ENCODE measurements around the gene RREB1. TPM values are rescaled to one million over a fixed set of nuclear protein-coding genes. Genes with fewer than 3 reads are reported as not detected.
A peak's percentile ranks its signal among the peaks of the same experiment; 100 is the strongest.

RREB1 gene
- total RNA-seq, 2 experiments from 2014 or later, result 18.7 to 19.7 TPM

GRCh38 chr6:7292596-7293255, 185.0 kb downstream of the RREB1 start:
- intact Hi-C loops (cut with micrococcal nuclease), result no loop called here
- no peaks in the 10 kb centered on the region for H3K27me3 Mint-ChIP-seq
- peaks cover 4% of the 10 kb centered on the region for H3K4me1 Mint-ChIP-seq (ENCODE audit: low read depth)
- no peaks in the 10 kb centered on the region for H3K9me3 Mint-ChIP-seq
- ChIA-PET POLR2A (interaction anchor here (0.6 to 1.1 kb wide), 3 partner anchors 27 to 421 kb away, joined by 3 read pairs; no protein-coding TSS in a partner anchor), CTCF (interaction anchor here (1.0 to 2.5 kb wide), 3 partner anchors 10 to 49 kb away, joined by 3 to 18 read pairs (median 5); no protein-coding TSS in a partner anchor)
- no peak for TF ChIP-seq CTCF (IDR thresholded peaks at IDR 0.05)
- H3K36me3 Mint-ChIP-seq (ENCODE audit: low read depth), result peaks cover 38% of the 10 kb centered on the region
- no peak overlapping the region for H3K4me3 Mint-ChIP-seq
- H3K27ac Mint-ChIP-seq, result peak overlapping the region; percentile 21
- no peak for ATAC-seq
- DNase-seq, result no peak

GRCh38 chr6:7295916-7296315, 188.2 kb downstream of the RREB1 start:
- DNase-seq (no peak), ATAC-seq (no peak)
- CTCF ChIA-PET, result interaction anchor here (0.7 to 1.2 kb wide), 2 partner anchors 46 to 319 kb away, joined by 3 read pairs; no protein-coding TSS in a partner anchor
- peaks cover 5% of the 10 kb centered on the region for H3K4me1 Mint-ChIP-seq (ENCODE audit: low read depth)
- no peaks in the 10 kb centered on the region for H3K27me3 Mint-ChIP-seq
- H3K9me3 Mint-ChIP-seq, result no peaks in the 10 kb centered on the region
- intact Hi-C loops (cut with micrococcal nuclease), result no loop called here
- no peak overlapping the region for H3K27ac Mint-ChIP-seq
- POLR2A ChIA-PET, result no interaction called here
- TF ChIP-seq CTCF (IDR thresholded peaks at IDR 0.05), result no peak
- no peak overlapping the region for H3K4me3 Mint-ChIP-seq
- H3K36me3 Mint-ChIP-seq (ENCODE audit: low read depth), result peaks cover 45% of the 10 kb centered on the region

GRCh38 chr6:7296602-7297001, 188.8 kb downstream of the RREB1 start:
- no peak overlapping the region for H3K27ac Mint-ChIP-seq
- H3K9me3 Mint-ChIP-seq, result no peaks in the 10 kb centered on the region
- DNase-seq (no peak), ATAC-seq (no peak)
- ChIA-PET CTCF (interaction anchor here (0.7 to 5.4 kb wide), 3 partner anchors 21 to 318 kb away, joined by 3 to 23 read pairs (median 3); no protein-coding TSS in a partner anchor), POLR2A (no interaction called here)
- H3K4me3 Mint-ChIP-seq, result no peak overlapping the region
- peaks cover 12% of the 10 kb centered on the region for H3K4me1 Mint-ChIP-seq (ENCODE audit: low read depth)
- H3K36me3 Mint-ChIP-seq (ENCODE audit: low read depth), result peaks cover 51% of the 10 kb centered on the region
- TF ChIP-seq CTCF (IDR thresholded peaks at IDR 0.05), result no peak
- intact Hi-C loops (cut with micrococcal nuclease), result no loop called here
- H3K27me3 Mint-ChIP-seq, result no peaks in the 10 kb centered on the region

- no peaks in the 10 kb centered on the region for H3K27me3 Mint-ChIP-seq
- no peak overlapping the region for H3K27ac Mint-ChIP-seq
- no peak for DNase-seq
These were observed 190.4 kb downstream of the RREB1 start for GRCh38 chr6:7298113-7298512.

More at GRCh38 chr6:7298113-7298512, 190.4 kb downstream of the RREB1 start:
- intact Hi-C loops (cut with micrococcal nuclease), result no loop called here
- TF ChIP-seq CTCF (IDR thresholded peaks at IDR 0.05), result no peak
- Mint-ChIP-seq H3K4me3 (no peak overlapping the region), H3K9me3 (no peaks in the 10 kb centered on the region), H3K4me1 (ENCODE audit: low read depth) (peaks cover 15% of the 10 kb centered on the region), H3K36me3 (ENCODE audit: low read depth) (peaks cover 51% of the 10 kb centered on the region)
- no peak for ATAC-seq
- ChIA-PET POLR2A (interaction anchor here (0.6 kb wide), 1 partner anchor 121 kb away, joined by 3 read pairs; no protein-coding TSS in a partner anchor), CTCF (interaction anchor here (5.4 kb wide), 1 partner anchor 23 kb away, joined by 23 read pairs; no protein-coding TSS in a partner anchor)
